HG03025 (cell line): ENCODE results near the gene DNAAF5.
"Not testable (repeated sequence)": the region's sequence is repeated elsewhere in the genome, so short reads cannot be mapped to it uniquely, and the experiment has no call there.

Experiments
- ATAC-seq: cut with Tn5 transposase; IDR thresholded peaks from one replicate; pipeline ENCODE4 v1.9.1; 2021; ENCODE audit warnings: mild to moderate bottlenecking, moderate library complexity; ENCODE audit not compliant: unreplicated experiment, low FRiP score

The DNAAF5 gene

DNA sequence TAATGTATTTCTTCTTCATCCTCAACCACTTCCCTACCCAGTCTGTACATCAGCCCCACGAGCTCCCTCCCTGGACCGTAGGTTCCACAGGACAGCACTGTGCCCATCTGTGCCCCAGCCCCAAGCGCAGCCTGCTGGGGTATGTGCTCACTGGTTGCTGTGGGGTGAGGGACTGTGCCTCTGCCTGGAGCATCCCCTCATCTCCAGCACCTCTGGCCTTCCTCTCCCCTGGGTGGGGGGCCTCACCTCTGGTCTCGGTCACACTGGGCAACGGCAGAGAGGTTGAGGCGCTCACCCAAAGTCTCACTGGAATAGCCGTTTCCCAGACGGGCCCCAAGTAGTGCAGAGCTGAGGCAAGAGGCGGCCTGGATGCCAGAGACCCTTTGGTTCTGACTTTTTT is 2.1 kb downstream of the DNAAF5 start:
- no peak for ATAC-seq

DNA sequence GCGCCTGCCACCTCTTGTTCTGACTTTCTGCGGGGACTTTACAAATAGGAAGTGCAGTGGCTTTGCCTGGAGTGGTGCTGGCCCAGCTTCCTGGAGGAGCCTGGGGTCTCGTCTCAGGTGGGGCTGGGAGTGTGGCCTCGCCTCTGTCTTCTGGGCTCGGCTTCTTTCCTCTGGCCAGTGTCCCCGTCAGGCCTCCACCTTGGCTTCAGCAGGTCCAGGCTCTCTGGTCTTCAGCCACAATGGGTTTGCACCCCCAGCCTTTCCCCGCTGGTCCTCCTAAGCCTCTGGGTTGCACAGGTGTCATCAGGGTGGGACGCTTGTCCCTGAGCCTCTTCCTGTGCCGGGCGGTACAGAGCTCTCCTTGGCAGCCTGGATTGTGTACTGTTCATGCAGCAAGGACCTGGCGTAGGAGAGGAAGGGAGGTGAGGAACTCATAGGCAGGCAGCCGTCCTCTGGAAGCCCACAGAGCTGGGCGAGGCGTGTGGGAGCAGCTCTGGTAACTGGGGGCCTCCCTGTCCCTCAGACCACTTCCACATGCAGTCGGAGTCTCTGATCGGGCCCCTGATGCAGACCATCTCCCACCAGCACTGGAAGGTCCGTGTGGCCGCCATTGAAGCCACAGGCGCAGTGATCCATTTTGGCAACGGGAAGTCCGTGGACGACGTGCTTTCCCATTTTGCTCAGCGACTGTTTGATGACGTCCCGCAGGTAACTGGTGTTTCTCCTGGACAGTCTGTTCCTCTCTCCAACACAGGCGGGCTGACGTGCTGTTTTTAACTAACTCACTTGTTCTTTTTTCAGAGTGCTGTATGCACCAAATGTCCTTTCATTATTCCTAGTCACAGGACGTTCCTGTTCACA is 2.9 kb downstream of the DNAAF5 start:
- ATAC-seq, result no peak

DNA sequence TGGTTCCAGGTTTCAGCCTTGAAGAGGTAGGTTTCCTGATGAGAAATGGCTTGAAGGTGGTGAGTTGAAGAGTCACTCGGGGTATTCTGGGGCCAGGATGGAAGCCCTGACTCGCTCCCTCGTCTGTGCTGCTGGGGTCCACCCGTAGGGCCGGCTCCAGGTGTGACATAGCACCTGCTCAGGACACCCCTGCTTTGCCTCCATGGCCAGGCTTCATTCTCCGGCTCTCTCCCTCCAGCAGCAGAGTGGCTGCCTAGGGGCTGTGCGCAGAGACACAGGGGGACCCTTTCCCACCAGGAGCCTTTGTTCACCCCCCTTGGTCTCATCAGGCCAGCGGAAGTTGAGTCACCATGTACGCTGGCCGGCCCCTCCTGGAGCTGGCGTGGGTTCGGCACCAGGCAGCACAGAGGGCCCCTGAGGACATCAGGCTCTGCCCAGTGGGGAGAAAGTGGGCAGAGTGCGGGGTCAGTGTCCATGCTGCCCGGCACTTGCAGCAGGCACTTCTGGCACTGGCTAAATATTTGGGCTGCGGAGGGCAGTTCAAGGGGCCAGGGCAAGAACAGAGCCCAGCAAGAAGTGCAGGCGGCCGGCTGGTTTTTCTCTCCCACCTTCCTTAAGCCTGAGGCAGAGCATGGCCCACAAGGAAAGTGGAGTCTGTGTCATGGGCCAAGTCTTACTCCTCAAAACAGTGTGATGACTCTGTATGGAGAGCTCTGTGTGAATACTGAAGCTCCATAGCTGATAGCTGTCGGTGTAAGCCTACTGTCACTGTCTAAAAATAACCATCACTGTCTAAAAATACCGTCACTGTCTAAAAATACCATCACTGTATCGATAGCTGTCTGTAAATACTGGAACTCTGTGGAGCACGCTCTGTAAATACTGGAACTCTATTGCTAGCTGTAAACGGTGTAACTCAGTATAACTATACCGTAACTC is 4.3 kb downstream of the DNAAF5 start:
- ATAC-seq, result no peak

DNA sequence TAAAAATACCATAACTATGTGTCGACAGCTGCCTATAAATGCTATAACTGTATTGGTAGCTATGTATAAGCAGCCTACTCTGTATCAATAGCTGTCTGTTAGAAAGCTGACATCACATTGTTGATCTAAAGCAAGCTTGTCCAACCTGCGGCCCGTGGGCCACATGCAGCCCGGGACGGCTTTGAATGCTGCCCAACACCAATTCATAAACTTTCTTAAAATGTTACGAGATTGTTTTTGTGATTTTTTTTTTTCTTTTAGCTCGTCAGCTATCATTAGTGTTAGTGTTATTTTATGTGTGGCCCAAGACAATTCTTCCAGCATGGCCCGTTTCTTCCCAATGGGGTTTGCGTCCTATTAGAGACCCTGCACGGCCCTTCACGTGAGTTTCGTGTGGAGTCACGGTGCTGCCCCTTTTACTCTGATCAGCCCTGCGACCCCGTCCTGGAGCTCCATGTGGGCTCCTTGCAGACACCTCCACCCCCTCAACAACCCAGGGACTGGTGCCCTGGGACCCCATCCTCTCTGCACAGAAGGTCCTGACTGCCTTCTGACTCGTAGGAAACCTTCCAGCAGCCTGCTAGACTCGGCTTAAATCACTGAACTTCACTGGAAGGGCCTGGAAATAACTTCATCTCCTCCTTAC is 5.1 kb downstream of the DNAAF5 start:
- no peak for ATAC-seq

DNA sequence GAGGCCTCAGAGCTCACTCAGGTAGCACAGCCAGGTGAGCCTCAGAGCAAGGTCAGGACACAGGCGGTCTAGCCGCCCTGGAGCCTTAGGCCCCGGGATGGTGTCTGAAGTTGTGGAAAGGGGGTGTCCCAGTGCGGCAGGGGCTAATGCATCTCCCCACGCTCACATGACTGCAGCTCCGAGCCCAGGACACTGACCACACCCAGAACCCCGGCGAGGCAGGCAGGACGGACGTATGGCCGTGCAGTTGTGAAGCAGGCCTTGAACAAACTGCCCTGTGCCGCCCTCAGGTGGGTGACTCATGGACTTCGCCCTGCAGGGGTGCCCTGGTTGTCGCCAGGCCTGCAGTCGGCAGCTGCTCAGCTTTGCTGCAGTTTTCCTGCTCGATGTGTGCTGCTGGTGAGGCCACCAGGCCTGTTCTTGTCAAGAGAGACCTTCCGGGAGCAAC is 5.6 kb downstream of the DNAAF5 start:
- no peak for ATAC-seq

DNA sequence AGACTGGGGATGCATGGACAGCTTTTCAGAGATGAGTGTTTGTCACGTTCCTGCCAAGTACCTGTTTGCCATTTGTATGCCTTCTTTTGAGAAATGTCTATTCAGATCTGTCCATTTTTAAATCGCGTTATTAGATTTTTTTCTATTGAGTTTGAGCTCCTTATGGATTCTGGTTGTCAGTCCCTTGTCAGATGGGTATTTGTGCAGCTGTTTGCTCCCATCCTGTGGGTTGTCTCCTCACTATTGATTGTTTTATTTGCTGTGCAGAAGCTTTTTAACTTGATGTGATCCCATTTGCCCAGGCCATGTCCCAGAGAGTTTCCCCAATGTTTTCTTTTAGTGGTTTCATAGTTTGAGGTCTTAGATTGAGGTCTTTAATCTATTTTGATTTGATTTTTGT is 6.1 kb downstream of the DNAAF5 start:
- ATAC-seq, result no peak

DNA sequence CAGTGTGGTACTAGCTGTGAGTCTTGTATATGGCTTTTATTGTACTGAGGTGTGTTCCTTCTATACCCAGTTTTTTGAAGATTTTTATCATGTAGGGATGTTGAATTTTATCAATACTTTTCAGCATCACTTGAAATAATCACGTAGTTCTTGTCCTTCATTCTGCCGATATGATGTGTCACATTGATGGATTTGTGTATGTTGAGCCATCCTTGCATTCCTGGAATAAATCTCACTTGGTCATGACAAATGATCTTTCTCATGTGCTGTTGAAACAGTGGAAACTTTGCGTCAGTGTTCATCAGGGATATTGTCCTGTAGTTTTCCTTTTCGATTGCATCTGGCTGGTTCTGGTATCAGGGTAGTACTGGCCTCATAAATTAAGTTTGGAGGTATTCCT is 7.7 kb downstream of the DNAAF5 start:
- no peak for ATAC-seq

DNA sequence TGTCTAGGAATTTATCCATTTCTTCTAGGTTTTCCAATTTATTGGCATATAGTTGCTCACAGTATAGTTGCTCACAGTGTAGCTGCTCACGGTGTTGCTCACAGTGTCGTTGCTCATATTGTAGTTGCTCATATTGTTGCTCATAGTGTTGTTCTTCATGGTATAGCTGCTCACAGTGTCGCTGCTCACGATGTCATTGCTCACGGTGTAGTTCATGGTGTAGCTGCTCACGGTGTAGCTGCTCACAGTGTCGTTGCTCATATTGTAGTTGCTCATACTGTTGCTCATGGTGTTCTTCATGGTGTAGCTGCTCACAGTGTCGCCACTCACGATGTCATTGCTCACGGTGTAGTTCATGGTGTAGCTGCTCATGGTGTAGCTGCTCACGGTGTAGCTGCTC is 8.3 kb downstream of the DNAAF5 start:
- no peak for ATAC-seq

DNA sequence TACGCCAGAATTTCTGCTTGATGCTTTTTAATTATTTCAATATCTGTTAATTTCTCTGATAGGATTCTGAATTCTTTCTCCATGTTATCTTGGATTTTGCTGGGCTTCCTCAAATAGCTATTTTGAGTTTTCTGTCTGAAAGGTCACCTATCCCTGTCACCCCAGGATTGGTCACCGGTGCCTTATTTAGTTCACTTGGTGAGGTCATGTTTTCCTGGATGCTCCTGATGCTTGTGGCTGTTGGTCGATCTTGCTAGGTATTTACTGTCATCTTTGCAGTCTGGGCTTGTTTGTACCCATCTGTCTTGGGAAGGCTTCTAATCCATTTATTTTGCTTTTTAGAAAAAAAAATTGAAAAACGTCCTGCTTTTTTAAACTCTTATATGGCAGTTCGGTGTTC is 11.7 kb downstream of the DNAAF5 start:
- ATAC-seq, result no peak

DNA sequence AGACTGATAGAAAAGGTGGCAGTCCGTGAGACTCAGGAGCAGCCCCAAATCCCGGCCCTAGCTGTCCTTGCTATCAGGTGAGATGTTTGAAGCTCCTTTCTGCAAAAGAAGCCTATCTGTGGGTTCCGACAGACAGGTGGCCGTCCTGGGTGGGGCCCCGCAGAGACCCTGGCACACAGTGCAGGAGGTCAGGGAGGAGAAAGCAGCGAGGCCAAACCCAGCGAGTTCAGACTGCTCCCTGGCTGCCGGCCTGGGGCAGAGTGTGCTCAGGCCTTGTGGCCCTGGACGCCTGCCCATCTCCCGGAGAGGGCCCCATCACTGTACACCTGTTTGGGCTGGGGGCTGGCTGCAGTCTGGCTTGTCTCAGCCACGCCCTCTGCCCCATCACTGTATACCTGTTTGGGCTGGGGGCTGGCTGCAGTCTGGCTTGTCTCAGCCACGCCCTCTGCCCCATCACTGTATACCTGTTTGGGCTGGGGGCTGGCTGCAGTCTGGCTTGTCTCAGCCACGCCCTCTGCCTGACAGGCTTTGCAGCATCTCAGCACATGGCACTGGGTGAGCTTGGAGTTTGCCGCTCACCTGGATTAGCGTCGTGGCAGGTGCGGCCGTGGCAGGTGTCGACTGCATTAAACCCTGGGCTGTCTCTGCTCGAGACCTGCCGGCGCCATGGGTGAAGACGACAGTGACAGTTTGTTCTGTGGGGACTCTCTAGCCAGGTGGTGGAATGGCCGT is 12.4 kb downstream of the DNAAF5 start:
- no peak for ATAC-seq

DNA sequence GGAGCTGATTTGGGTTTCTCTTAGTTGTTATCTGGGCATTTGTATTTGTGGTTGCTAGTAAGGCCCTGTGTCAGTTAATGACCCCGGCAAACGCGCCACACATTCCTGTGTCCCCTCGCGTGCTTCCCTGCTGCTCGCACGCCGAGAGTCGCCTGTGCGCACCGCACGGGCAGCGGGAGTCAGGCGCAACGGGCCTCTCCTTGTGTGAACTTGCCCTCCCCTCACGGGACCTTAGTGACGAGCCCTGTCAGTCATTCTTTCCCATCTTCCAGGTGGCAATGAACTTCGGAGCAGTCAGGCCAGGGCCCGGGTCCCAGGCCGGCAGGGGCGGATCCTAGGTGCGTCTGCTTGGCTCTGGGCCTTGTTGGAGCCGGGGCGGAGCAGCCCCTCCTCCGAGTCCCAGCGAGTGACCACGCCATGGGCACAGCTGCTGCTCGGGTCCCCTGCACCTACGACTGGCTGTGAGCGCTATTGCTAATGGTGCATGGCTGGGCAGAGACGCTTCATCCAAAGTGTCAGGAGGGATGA is 13.0 kb downstream of the DNAAF5 start:
- ATAC-seq, result no peak

DNA sequence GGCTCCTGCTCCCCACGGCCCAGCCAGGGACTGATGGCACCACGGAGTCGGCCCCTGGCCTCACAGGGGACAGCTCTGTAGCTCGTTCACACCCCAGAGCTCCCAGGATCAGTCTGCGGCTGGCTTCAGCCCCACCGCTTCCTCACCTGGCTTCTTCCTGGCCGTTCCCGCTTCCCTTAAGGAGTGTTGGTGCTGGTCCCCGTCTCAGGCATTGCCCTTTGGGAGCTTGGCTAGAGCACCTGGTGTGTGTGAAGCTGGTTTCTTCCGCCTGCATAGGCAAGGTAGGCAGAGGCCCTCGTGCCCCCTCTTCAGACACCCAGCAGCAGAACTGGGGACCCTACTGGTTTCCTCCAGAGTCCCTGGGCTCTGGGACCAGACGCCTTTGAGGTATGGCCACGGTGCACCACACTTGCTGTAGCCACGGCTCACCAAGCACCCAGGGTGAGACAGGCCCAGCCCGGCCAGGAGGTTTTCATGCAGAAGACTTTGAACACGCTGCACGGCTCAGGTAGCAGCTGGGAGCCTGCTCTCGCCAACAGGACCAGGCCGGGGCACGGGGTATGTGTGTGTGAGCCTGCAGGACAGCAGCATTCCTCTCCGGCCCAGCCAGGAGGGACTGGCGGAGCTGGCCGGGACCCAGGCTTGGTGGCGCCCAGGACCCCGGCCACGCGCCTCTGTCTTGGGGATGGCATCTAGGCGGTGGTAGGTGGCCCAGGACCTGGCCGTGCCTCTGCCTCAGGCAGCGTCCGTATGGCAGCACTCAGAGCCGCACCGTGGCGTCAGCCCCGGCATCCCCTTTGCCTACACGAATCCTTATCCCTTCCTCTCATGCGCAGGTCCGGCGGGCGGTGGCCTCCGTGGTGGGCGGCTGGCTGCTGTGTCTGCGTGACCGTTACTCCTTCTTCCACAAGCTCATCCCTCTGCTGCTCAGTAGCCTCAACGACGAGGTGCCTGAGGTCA is 13.8 kb downstream of the DNAAF5 start:
- no peak for ATAC-seq

DNA sequence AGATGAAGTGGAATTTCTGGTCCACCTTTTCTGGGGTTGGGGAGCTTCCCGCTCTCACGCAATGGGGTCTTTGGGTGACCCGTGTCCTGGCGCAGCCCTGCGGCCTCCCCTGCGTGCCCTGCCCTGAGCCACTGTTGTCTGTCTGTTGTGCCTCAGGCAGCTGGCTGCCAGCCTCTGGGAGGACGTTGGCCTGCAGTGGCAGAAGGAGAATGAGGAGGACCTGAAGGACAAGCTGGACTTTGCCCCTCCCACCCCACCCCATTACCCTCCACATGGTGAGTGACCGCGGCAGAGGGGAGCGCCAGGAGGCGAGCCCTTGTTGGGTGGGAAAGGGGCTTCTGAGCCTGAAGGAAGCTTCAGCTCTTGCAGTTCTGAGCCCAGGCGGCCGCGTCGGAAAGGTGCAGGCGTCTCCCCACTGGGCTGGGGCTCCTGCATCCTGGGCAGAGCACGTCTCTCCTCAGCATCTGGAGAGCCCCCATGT is 14.7 kb downstream of the DNAAF5 start:
- ATAC-seq, result no peak

DNA sequence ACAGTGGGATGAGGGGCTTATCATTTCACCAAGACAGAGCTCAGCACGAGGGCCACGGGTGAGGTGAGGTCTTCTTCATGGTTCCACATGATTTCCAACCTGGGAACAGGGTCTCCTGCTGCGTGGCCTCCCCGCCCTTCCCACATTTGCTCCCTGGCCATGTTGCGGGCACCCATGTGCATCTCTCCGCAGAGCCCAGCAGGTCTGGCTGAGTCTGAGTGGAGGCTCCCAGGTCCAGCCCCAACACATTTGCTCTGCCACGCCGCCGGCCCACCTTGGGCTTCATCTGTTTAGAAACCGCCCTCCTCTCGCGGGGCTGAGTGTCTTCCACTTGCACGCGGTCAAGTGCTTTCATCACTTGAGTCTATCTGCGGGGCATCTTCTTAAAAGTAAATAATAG is 15.4 kb downstream of the DNAAF5 start:
- no peak for ATAC-seq

DNA sequence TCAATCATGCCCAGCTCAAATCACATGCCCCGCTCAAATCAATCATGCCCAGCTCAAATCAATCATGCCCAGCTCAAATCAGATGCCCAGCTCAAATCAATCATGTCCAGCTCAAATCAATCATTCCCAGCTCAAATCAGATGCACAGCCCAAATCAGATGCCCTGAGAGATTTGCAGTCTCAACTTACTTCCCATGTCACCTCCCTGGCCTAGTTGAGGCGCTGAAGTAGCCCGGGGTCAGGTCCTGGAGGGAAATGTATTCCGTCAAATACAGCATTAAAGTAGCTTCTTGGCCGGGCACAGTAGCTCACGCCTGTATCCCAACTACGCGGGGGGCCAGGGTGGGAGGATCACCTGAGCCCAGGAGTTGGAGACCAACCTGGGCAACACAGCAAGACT is 16.3 kb downstream of the DNAAF5 start:
- no peak for ATAC-seq

DNA sequence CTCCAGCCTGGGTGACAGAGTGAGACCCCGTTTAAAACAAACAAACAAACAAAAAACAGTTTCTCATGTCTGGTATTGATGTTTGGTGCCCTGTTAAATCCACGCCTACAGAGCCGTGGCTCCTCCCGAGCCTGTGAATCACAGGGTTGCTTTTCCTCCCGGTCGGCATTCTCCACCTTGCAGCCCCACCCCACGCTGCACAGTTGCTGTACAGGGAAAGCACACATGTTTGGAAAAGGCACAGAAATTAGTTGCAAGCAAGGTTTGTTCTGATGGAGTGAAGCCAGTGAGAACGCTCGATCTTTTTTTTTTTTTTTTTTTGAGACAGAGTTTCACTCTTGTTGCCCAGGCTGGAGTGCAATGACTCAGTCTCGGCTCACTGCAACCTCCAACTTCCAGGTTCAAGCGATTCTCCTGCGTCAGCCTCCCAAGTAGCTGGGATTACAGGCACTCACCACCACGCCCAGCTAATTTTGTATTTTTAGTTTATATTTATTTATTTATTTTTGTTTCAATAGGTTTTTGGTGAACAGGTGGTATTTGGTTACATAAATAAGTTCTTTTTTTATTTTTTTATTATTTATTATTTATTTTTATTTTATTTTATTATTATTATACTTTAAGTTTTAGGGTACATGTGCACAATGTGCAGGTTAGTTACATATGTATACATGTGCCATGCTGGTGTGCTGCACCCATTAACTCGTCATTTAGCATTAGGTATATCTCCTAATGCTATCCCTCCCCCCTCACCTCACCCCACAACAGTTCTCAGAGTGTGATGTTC is 17.0 kb downstream of the DNAAF5 start:
- ATAC-seq, result not testable (repeated sequence)

DNA sequence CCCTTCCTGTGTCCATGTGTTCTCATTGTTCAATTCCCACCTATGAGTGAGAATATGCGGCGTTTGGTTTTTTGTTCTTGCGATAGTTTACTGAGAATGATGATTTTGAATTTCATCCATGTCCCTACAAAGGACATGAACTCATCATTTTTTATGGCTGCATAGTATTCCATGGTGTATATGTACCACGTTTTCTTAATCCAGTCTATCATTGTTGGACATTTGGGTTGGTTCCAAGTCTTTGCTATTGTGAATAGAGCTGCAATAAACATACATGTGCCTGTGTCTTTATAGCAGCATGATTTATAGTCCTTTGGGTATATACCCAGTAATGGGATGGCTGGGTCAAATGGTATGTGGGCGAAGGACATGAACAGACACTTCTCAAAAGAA is 17.6 kb downstream of the DNAAF5 start:
- not testable (repeated sequence) for ATAC-seq

DNA sequence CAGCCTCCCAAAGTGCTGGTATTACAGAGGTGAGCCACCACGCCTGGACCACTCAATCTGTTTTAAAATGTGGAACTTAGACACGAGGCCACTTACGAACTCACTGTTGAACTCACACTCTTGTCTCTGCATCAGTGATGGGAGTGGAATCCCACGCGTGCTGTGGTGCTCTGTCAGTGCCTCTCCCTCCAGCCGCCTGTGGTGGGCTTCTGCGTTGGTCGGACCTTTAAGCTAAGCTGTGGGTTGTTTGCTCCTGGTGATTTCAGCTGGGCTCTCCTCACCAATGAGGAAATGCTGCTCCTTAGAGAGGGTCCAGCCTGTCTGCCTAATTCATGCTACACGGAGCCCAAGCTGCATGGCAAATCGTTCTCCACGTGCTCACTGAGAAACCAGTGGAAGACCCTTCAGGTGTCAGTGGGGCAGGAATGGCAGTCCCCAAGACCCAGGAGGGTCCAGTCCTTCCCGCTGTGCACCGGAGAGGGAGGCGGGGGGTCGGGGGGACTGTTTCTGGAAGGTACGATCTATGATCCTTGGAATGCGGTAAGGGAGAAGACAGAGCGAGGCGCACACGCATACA is 18.4 kb downstream of the DNAAF5 start:
- ATAC-seq, result no peak
